Tibial nerve (tissue), 4 donors: ENCODE measurements around the gene PLA2R1.

Experiments used
- EP300 ChIP-seq, 2 donors: sonication (generic); formaldehyde crosslinking; IDR thresholded peaks; one replicate each; pipeline ENCODE4 v1.6.1; 2017; ENCODE audit warnings: antibody characterized with exemption in 2 of 2, mild to moderate bottlenecking in 1 of 2
- POLR2A ChIP-seq, 2 donors: fragments of 450-650 bp; IDR thresholded peaks; one replicate each; pipeline ENCODE4 v1.6.1; 2017; ENCODE audit warnings: antibody characterized with exemption in 2 of 2, mild to moderate bottlenecking in 2 of 2, moderate library complexity in 2 of 2
- TF ChIP-seq, protein P1 (sequence below), 5 experiments: fragments of 200-600 bp in 3 of 5; fragments of 450-650 bp in 2 of 5; sonication (generic) in 3 of 5; IDR thresholded peaks; one replicate each; pipeline ENCODE4 v1.5.1; 2016 to 2019; ENCODE audit warnings: antibody characterized with exemption in 5 of 5, mild to moderate bottlenecking in 3 of 5, moderate library complexity in 2 of 5

DNA sequence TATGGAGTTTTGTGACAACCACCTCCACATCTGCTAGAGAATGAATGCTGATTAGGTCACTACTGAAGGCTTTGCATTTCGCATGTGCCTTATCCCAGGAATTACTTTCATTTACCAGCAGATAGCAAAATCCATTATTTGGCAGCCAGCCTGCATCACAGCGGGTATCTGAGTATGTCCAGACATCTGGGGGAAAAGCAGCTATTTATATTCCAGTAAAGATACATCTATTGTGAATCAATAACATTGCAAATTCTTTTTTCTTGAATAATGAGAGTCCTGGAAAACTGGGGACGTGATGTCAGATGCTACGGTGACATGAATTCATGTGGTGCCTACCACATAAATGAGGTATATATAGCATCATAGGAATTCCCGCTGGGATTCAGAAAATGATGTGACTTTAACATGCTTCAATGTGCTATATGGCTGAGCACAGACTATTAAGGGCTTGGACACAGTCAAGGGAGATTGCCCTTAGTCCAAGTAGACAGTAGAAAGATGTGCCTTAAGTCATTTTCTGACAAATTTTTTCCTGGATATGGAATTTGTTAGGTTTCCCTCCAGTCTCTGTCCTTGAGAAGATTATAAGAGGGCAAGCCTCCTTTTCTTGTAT is 180.2 kb downstream of the PLA2R1 start:
- TF ChIP-seq, protein P1, sequence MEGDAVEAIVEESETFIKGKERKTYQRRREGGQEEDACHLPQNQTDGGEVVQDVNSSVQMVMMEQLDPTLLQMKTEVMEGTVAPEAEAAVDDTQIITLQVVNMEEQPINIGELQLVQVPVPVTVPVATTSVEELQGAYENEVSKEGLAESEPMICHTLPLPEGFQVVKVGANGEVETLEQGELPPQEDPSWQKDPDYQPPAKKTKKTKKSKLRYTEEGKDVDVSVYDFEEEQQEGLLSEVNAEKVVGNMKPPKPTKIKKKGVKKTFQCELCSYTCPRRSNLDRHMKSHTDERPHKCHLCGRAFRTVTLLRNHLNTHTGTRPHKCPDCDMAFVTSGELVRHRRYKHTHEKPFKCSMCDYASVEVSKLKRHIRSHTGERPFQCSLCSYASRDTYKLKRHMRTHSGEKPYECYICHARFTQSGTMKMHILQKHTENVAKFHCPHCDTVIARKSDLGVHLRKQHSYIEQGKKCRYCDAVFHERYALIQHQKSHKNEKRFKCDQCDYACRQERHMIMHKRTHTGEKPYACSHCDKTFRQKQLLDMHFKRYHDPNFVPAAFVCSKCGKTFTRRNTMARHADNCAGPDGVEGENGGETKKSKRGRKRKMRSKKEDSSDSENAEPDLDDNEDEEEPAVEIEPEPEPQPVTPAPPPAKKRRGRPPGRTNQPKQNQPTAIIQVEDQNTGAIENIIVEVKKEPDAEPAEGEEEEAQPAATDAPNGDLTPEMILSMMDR (IDR thresholded peaks at IDR 0.05): no peak
- TF ChIP-seq EP300 (IDR thresholded peaks at IDR 0.05): no peak
- TF ChIP-seq POLR2A (IDR thresholded peaks at IDR 0.05): no peak
